Fibroblast of the aortic adventitia (primary cell): Measurements from ENCODE around the gene CDC14A. TPM values are rescaled to one million over a fixed set of nuclear protein-coding genes. Genes with fewer than 3 reads are reported as not detected.

Experiments
- DNase-seq: peaks from one replicate; pipeline ENCODE4 v3.0.0-alpha.2; 2010; ENCODE audit warnings: low read depth
- H3K4me3 ChIP-seq: 2 replicates; pipeline ENCODE4 v1.5.1; 2011; ENCODE audit warnings: low read depth, mild to moderate bottlenecking, control low read depth, low read length, moderate library complexity
- total RNA-seq: library from RNA; depleted of rRNA; stranded (reverse); fragments of >200 nt; gene quantifications from 2 replicates; pipeline ENCODE4 v1.2.3, GENCODE V29; 2012; ENCODE audit warnings: low replicate concordance
- TF ChIP-seq, protein P1 (sequence below): IDR thresholded peaks from 2 replicates; pipeline ENCODE4 v1.5.1; 2011; ENCODE audit warnings: mild to moderate bottlenecking, low read length, control low read depth, inconsistent platforms; ENCODE audit not compliant: insufficient read depth

The CDC14A gene
- total RNA-seq, 1 donor = 5.0 TPM

DNA sequence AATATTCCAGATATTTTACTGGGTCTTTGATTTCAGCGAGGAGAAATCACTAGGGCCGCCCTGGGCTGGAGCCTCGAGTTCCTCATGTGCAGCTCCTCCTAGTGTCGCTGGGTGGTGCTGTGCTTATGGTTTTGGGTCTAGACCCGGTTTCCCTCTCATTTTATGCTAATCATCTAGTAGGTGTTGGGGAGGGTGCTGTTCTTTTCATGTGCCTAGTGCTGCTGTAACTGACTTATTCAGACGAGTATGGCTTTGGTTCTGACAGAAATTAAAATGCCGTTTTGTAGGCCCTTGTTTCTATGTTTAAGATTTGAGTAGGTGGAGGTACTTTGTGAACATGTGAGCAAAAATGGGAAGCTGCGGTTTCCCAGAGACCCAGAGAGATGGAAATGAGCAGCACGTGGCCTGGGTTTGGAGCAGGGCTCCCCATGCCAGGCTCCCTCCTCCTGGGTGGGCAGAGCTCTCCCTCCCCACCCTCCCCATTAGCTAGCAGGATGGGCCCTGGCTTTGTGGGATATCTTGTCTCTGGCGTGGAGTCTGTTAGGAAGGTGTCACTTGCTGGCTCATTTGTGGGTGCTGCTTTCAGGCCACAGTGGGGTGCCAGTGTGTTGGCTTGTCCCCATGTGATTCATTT, 111.6 kb downstream of the CDC14A start:
- TF ChIP-seq, protein P1, sequence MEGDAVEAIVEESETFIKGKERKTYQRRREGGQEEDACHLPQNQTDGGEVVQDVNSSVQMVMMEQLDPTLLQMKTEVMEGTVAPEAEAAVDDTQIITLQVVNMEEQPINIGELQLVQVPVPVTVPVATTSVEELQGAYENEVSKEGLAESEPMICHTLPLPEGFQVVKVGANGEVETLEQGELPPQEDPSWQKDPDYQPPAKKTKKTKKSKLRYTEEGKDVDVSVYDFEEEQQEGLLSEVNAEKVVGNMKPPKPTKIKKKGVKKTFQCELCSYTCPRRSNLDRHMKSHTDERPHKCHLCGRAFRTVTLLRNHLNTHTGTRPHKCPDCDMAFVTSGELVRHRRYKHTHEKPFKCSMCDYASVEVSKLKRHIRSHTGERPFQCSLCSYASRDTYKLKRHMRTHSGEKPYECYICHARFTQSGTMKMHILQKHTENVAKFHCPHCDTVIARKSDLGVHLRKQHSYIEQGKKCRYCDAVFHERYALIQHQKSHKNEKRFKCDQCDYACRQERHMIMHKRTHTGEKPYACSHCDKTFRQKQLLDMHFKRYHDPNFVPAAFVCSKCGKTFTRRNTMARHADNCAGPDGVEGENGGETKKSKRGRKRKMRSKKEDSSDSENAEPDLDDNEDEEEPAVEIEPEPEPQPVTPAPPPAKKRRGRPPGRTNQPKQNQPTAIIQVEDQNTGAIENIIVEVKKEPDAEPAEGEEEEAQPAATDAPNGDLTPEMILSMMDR = peak; percentile 90
- peak; percentile 72 for DNase-seq
- no peak overlapping the region for H3K4me3 ChIP-seq

DNA sequence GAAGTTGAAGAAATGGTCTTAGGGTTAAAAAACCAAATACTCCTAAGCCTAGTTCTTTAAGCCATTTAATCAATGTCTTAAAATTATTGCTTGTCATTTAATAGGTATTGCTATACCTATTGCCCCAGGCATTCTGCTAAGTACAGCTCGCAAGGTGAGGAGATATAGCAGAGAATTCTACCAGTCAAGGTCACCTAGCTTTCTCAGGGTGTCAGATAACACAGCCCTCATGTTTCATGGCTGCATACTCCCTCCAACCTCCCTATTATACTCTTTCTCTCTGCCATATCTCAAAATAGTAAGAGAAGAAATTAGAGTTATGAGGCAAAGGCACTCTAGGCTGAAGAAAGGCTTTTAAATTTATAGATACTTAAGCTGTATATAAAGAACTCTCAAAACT, 117.3 kb downstream of the CDC14A start:
- no peak for DNase-seq
- no peak overlapping the region for H3K4me3 ChIP-seq
- TF ChIP-seq, protein P1 = no peak

DNA sequence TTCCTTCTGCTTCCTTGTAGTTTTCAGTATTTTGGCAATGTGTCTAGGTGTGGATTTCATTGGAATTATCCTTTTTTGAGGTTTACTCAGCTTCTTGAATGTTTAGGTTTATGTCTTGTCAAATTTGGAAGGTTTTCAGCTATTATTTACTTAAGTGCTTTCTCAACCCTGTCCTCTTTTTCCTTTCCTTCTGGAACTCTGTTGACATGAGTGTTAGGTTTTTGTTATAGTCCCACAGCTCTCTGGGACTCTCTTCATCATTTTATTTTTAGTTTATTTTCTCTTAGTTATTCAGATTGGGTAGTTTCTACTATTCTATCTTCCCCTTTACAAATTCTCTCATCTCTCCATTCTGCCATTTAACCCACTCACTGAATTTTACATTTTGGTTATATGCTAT, 122.5 kb downstream of the CDC14A start:
- TF ChIP-seq, protein P1 = no peak
- no peak for DNase-seq

DNA sequence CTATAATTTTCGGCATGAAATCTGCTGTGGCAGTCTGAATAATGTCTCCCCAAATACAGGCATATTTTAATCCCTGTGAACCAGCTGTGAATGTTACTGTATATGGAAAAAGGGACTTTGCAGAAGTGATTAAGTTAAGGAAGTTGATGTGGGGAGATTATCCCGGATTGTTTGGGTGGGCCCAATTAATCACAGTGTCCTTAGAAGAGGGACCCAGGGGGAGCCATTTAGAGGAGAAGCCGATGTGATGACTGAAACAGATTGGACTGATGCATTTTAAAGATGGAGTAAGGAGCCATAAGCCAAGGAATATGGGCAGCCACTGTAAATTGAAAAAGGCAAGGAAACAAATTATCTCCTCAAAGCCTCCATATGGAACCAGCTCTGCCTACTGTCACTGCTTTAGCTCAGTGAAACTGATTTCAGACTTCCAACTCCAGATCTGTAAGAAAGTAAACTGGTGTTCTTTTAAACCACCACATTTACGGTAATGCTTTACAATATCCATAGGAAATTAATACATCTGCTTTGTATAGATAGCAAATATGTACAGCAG, 124.5 kb downstream of the CDC14A start:
- TF ChIP-seq, protein P1 = no peak
- no peak for DNase-seq
- no peak overlapping the region for H3K4me3 ChIP-seq

More for the DNA sequence above, 122.5 kb downstream of the CDC14A start:
- no peak overlapping the region for H3K4me3 ChIP-seq

DNA sequence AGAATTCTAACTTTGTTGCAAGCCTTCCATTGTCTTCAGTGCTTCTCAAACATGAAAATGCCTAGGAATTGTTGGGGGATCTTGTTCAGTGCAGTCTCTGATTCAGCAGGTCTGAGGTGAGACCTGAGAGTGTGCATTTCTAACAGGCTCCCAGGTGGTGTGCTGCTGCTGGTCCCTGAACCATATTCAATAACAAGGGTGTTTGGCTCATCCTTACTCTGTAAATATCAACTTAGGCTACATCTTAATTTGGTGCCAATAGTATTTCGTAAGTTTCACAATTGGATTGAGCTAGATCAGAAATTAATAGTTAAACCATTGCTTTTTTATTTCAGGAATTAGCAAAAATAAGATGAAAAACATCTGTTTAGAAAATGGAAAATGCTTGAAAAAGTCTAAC, 126.5 kb downstream of the CDC14A start:
- DNase-seq = no peak
- TF ChIP-seq, protein P1 = no peak
- H3K4me3 ChIP-seq = no peak overlapping the region

DNA sequence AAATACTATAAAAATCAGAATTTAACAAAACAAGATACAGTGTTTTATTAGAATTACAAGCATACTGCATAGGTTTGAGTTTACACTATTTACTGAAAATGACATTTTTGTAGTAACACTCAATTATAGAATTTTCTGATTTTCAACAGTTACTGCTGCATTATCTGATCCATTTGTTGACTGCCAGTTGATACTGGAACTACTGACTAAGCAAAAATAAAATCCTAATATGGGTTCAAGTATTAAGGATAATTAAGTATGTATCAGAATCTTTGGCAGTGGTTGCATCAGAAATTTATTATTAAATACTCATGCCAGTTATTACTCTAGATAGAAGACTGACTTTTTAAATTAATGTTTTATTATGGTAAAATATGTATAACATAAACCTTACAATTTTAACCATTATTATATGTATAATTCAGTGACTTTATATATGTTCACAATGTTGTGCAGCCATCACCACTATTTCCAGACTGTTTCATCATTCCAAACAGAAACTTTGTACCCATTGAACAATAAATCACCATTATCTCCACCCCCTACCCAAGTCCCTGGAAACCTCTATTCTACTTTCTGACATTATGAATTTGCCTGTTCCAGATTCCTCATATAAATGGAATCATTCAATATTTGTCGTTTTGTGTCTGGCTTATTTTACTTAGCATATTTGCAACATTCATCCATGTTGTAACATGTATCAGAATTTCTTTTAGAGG, 127.5 kb downstream of the CDC14A start:
- H3K4me3 ChIP-seq = no peak overlapping the region
- TF ChIP-seq, protein P1 = no peak
- no peak for DNase-seq
